ENCODE data around the gene EHMT1.
A peak's percentile ranks its signal among the peaks of the same experiment; 100 is the strongest.

The EHMT1 gene

DNA sequence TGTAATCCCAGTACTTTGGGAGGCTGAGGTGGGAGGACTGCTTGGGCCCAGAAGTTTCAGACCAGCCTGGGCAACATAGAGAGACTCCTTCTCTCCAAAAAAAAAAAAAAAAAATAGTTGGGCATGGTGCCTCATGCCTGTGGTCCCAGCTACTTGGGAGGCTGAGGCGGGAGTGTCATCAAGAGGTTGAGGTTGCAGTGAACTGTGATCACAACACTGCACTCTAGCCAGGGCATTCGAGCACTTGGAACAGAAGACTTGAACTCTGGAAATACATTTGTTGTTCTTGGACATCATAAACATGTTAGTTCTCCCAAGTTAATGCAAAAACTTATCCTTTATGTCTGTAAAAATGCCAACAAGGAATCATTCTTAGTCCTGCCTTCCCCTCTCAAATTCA lies 29.6 kb downstream of the EHMT1 start:
- Mint-ChIP-seq H3K4me1 (ENCODE audit: low read depth in 2 of 2) (peaks cover 26 to 47% of the 10 kb centered on the region in 2 donors), H3K27ac (peak overlapping the region; percentile 49 to 70), H3K9me3 (no peaks in the 10 kb centered on the region), H3K27me3 (no peaks in the 10 kb centered on the region), H3K36me3 (ENCODE audit: insufficient read depth) (peaks cover 37% of the 10 kb centered on the region), H3K4me3 (no peak overlapping the region)
- no peak for DNase-seq
- ATAC-seq (replicated peaks) = no peak

DNA sequence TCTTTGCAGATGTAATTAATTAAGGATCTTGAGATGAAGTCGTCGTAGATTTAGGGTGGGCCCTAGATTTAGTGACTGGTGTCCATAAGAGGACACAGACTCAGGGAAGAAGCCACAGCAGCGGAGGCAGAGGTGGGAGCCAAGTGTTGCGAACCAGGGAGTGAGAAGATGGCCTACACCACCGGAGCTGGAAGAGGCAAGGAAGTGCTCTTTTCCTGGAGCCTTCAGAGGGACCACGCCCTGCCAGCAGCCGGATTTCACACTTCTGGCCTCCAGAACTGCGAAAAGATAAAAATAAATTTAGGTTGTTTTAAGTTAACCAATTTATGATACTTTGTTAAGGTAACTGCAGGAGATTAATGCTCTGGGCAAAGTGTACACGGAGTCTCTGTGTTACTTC lies 30.7 kb downstream of the EHMT1 start:
- Mint-ChIP-seq H3K36me3 (ENCODE audit: insufficient read depth) (peaks cover 34% of the 10 kb centered on the region), H3K27me3 (no peaks in the 10 kb centered on the region), H3K4me1 (ENCODE audit: low read depth in 2 of 2) (peaks cover 21 to 49% of the 10 kb centered on the region in 2 donors), H3K27ac (peak overlapping the region in 1 of 2 donors; percentile 70), H3K9me3 (no peaks in the 10 kb centered on the region), H3K4me3 (peak overlapping the region in 1 of 2 donors; percentile 29)
- ATAC-seq (replicated peaks) (no peak), DNase-seq (no peak)

DNA sequence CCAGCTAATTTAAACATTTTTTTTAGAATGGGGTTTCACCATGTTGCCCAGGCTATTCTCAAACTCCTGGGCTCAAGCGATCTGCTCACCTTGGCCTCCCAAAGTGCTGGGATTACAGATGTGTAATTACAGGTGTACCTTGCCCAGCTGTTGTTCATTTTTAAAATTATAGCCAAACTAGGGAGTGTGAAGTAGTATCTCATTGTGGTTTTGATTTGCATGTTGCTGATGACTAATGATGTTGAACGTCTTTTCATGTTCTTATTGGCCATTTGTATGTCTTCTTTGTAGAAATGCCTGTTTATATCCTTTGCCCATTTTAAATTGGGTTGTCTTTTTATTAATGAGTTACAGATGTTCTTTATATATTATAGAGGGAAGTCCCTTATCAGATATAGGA lies 31.5 kb downstream of the EHMT1 start:
- Mint-ChIP-seq H3K36me3 (ENCODE audit: insufficient read depth) (peaks cover 37% of the 10 kb centered on the region), H3K4me3 (peak overlapping the region in 1 of 2 donors; percentile 4), H3K9me3 (no peaks in the 10 kb centered on the region), H3K27me3 (no peaks in the 10 kb centered on the region), H3K4me1 (ENCODE audit: low read depth in 2 of 2) (peaks cover 21 to 52% of the 10 kb centered on the region in 2 donors), H3K27ac (peak overlapping the region; percentile 67 to 71)
- DNase-seq (no peak), ATAC-seq (replicated peaks) (peak; percentile 46)

DNA sequence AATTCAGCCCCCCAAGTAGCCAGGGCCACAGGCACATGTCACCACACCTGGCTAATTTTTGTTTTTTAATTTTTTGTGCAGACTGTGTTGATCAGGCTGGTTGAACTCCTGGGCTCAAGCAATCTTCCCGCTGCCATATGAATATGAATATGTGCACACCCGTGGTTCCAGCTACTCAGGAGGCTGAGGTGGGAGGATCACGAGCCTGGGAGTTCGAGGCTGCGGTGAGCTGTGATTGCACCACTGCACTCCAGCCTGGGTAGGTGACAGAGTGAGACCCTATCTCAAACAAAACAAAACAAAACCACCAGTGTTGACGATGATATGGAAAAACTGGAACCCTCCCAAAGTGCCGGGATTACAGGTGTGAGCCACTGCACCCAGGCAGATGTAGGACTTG lies 32.0 kb downstream of the EHMT1 start:
- Mint-ChIP-seq H3K27ac (peak overlapping the region in 1 of 2 donors; percentile 67), H3K9me3 (no peaks in the 10 kb centered on the region), H3K36me3 (ENCODE audit: insufficient read depth) (peaks cover 33% of the 10 kb centered on the region), H3K4me1 (ENCODE audit: low read depth in 2 of 2) (peaks cover 21 to 52% of the 10 kb centered on the region in 2 donors), H3K4me3 (peak overlapping the region; percentile 4 to 53), H3K27me3 (no peaks in the 10 kb centered on the region)
- no peak for ATAC-seq (replicated peaks)
- DNase-seq = no peak

DNA sequence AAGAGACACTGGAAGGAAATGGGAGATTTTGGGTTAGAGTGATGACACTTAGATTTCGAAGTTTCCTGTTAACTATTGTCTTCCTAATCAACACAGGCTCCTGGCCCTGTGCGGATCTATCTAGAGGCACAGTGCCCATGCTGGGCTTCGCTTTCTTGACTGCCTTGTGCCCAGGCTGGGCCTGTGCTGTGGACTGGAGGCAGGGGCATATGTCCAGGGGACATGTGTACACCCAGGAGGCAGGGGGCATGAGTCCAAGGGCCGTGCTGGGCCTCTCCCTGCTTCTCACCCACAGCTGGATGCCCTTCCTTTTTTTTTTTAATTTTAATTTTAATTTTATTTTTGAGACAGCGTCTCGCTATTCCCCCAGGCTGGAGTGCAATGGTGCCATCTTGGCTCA lies 37.6 kb downstream of the EHMT1 start:
- DNase-seq (no peak), ATAC-seq (replicated peaks) (no peak)
- H3K27ac Mint-ChIP-seq = no peak overlapping the region
- no peaks in the 10 kb centered on the region for H3K27me3 Mint-ChIP-seq
- H3K4me1 Mint-ChIP-seq (ENCODE audit: low read depth in 2 of 2) = peaks cover 18 to 37% of the 10 kb centered on the region in 2 donors
- no peak overlapping the region for H3K4me3 Mint-ChIP-seq
- H3K9me3 Mint-ChIP-seq = no peaks in the 10 kb centered on the region
- peaks cover 16% of the 10 kb centered on the region for H3K36me3 Mint-ChIP-seq (ENCODE audit: insufficient read depth)

DNA sequence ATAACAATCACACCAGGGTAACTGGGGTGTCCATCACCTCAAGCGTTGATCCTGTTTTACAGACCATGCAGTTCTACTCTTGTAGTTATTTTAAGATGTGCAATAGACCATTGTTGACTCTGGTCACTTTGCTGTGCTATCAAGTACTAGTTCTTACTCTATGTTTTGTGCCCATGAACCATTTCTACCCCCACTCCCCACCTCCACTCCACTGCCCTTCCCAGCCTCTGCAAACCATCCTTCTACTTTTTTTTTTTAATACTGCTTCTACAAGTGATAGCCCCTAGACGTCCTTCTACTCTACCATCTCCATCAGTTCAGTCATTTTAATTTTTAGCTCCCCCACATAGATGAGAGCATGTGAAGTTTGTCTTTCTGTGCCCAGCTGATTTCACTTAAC lies 38.8 kb downstream of the EHMT1 start:
- H3K4me1 Mint-ChIP-seq (ENCODE audit: low read depth in 2 of 2) = peaks cover 17 to 33% of the 10 kb centered on the region in 2 donors
- H3K27ac Mint-ChIP-seq = peak overlapping the region in 1 of 2 donors; percentile 87
- no peak for ATAC-seq (replicated peaks)
- H3K36me3 Mint-ChIP-seq (ENCODE audit: insufficient read depth) = peaks cover 20% of the 10 kb centered on the region
- H3K27me3 Mint-ChIP-seq = no peaks in the 10 kb centered on the region
- DNase-seq = no peak
- no peaks in the 10 kb centered on the region for H3K9me3 Mint-ChIP-seq
- no peak overlapping the region for H3K4me3 Mint-ChIP-seq

DNA sequence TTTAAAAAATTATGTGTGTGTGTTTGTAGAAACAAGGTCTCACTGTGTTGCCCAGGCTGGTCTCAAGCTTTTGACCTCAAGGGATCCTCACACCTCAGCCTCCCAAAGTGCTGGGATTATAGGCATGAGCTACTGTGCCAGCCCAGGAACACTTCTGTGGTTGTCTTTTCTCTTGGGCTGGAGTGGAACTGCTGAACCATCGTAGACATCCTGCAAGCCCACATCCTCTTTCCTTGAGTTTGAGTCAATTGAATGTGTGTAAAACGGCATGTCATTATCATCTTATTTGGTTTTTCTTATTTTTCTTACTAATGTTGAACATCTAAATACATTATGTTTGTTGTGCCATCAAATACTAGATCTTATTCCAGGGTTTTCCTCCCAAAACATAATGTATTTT lies 40.0 kb downstream of the EHMT1 start:
- H3K4me1 Mint-ChIP-seq (ENCODE audit: low read depth in 2 of 2) = peaks cover 20 to 38% of the 10 kb centered on the region in 2 donors
- H3K4me3 Mint-ChIP-seq = peak overlapping the region in 1 of 2 donors; percentile 42
- DNase-seq (no peak), ATAC-seq (replicated peaks) (no peak)
- peaks cover 17% of the 10 kb centered on the region for H3K36me3 Mint-ChIP-seq (ENCODE audit: insufficient read depth)
- H3K9me3 Mint-ChIP-seq = no peaks in the 10 kb centered on the region
- peak overlapping the region in 1 of 2 donors; percentile 1 for H3K27ac Mint-ChIP-seq
- no peaks in the 10 kb centered on the region for H3K27me3 Mint-ChIP-seq

DNA sequence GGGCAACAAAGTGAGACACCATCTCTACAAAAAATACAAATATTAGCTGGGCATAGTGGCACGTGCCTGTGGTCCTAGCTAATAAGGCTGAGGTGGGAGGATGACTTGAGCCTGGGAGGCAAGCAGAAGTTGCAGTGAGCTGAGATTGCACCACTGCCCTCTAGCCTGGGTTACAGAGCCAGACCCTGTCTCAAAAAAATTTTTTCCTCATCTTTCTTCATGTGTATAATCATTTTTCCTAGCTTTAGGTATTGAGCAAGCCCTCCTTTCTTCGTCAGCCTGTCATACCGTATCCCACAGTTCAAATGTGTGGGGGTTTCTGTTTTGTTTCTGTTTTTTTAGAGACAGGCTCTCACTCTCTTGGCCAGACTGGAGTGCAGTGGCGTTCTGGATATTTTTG lies 41.3 kb downstream of the EHMT1 start:
- Mint-ChIP-seq H3K27ac (peak overlapping the region in 1 of 2 donors; percentile 77), H3K4me1 (ENCODE audit: low read depth in 2 of 2) (peaks cover 26 to 37% of the 10 kb centered on the region in 2 donors), H3K27me3 (no peaks in the 10 kb centered on the region), H3K36me3 (ENCODE audit: insufficient read depth) (peaks cover 19% of the 10 kb centered on the region), H3K4me3 (no peak overlapping the region), H3K9me3 (no peaks in the 10 kb centered on the region)
- DNase-seq (no peak), ATAC-seq (replicated peaks) (no peak)

DNA sequence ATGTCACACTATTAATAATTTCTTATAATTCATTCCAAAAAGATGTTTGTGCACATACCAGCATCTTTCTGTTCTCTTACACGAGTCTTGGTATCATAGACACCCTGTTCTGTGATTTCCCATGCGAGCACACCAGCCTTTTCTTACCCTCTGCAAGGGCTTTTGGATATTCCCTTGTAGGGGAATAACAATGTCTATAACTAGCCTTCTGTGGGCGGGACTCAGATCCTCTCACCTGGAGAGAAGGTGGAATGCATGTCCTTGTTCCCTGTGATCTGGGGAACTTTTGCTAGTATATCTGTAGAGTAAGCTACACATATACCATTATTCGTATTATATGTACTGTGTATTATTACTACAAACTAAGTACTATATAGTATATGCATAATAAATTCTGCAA lies 44.8 kb downstream of the EHMT1 start:
- DNase-seq (no peak), ATAC-seq (replicated peaks) (no peak)
- peaks cover 19% of the 10 kb centered on the region for H3K36me3 Mint-ChIP-seq (ENCODE audit: insufficient read depth)
- no peak overlapping the region for H3K4me3 Mint-ChIP-seq
- no peaks in the 10 kb centered on the region for H3K27me3 Mint-ChIP-seq
- no peaks in the 10 kb centered on the region for H3K9me3 Mint-ChIP-seq
- peak overlapping the region in 1 of 2 donors; percentile 39 for H3K27ac Mint-ChIP-seq
- H3K4me1 Mint-ChIP-seq (ENCODE audit: low read depth in 2 of 2) = peaks cover 25 to 29% of the 10 kb centered on the region in 2 donors

DNA sequence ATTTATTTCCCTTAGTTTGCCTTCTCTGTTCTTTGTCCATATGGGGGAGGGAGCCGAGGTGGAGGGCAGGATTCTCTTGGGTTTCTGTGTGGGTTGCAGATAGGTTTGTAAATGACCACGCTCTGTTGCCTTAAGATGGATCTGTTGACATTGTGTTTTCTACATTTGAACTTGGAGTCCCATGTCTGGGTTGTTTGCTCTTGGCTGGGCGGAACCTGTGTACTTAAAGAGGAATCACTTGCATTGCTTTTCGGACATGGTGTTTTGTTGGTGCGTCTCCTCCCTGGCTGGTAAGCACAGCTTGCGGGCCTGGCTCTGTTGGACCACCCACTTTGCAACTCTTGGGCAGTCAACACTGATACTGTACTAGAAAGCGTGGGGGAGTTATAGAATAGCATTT lies 45.9 kb downstream of the EHMT1 start:
- Mint-ChIP-seq H3K9me3 (no peaks in the 10 kb centered on the region), H3K4me3 (no peak overlapping the region), H3K27me3 (no peaks in the 10 kb centered on the region), H3K4me1 (ENCODE audit: low read depth in 2 of 2) (peaks cover 28 to 29% of the 10 kb centered on the region in 2 donors), H3K36me3 (ENCODE audit: insufficient read depth) (peaks cover 23% of the 10 kb centered on the region), H3K27ac (peak overlapping the region; percentile 32 to 74)
- DNase-seq (no peak), ATAC-seq (replicated peaks) (no peak)

DNA sequence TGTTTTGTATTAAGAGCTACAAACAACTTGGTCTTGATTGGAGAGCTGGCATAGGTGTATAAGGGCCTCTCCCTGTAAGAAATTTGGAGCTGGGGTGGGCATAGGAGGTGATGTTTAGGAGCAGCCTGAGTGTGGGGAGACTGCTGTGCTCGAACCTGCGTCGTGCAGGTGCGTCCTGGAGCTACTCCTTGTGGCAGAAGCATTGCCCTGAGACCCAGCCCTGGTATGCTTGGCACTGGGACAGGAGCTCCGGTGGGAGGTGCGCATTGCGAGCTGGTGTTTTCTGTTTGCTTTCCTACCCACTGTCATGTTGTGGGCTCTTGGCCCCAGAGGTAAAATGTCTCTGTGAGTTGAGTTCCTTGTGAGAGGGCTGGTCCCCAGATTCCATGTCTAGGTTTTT lies 46.4 kb downstream of the EHMT1 start:
- peaks cover 26% of the 10 kb centered on the region for H3K36me3 Mint-ChIP-seq (ENCODE audit: insufficient read depth)
- no peaks in the 10 kb centered on the region for H3K9me3 Mint-ChIP-seq
- no peak for ATAC-seq (replicated peaks)
- H3K27ac Mint-ChIP-seq = peak overlapping the region; percentile 32 to 74
- DNase-seq = no peak
- H3K4me1 Mint-ChIP-seq (ENCODE audit: low read depth in 2 of 2) = peaks cover 28 to 29% of the 10 kb centered on the region in 2 donors
- no peaks in the 10 kb centered on the region for H3K27me3 Mint-ChIP-seq
- H3K4me3 Mint-ChIP-seq = no peak overlapping the region

DNA sequence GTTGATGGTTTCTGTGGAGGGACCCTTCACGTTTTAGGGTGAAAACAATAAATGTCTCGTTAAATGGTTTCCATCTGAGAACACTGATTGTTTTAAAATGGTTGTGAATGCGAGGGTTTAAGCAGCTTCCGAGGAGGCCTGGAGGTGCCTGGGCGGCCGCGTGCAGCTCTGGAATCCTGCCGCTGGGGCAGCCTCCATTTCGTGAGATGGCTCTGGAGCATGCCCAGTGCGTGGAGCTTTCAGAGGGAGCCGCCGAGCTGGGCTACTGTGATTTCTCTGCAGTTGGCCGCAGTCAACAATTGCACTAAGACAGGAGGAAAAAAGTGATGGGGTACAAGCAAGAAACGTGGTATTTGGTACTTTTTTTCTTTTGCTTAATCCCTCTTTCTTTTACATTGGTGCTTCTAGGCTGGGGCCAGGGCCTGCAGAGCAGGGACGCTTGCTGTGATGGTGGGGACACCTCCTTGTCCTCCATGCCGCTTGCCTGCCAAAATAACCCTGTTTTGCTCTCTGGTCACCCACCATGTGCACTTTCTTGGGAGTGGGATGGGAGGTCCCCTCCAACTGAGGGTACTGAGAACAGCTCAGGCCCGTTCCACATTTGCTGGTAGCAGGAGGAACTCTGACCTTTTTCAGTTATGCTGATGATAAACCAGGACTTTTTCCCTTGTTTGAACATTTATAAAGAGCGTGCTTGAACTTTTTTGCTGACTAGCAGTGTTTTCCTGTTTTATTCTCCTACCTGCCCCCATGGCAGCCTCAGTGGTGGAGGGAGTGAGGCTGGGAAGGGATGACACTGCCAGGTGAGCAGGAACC lies 47.1 kb downstream of the EHMT1 start:
- peak overlapping the region; percentile 29 to 74 for H3K27ac Mint-ChIP-seq
- no peaks in the 10 kb centered on the region for H3K27me3 Mint-ChIP-seq
- DNase-seq (no peak), ATAC-seq (replicated peaks) (no peak)
- H3K36me3 Mint-ChIP-seq (ENCODE audit: insufficient read depth) = peaks cover 26% of the 10 kb centered on the region
- no peaks in the 10 kb centered on the region for H3K9me3 Mint-ChIP-seq
- peaks cover 29 to 32% of the 10 kb centered on the region in 2 donors for H3K4me1 Mint-ChIP-seq (ENCODE audit: low read depth in 2 of 2)
- no peak overlapping the region for H3K4me3 Mint-ChIP-seq

DNA sequence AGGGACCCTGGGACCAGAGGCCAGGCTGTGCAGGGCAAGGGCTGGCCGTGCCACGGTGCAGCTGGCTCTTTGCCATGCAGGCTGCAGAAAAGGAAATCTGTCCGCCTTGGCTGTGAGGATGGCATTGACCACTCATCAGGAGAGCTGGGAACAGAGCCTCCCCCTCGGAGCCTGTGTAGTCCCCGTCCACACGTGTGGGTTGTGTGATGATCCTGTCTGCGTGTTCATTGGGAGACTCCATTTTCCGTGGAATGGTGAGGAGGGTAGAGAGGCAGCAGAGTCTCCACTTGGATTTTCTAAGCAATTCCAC lies 47.7 kb downstream of the EHMT1 start:
- H3K36me3 Mint-ChIP-seq (ENCODE audit: insufficient read depth) = peaks cover 24% of the 10 kb centered on the region
- no peak for ATAC-seq (replicated peaks)
- no peak for DNase-seq
- no peak overlapping the region for H3K4me3 Mint-ChIP-seq
- H3K4me1 Mint-ChIP-seq (ENCODE audit: low read depth in 2 of 2) = peaks cover 29 to 32% of the 10 kb centered on the region in 2 donors
- no peaks in the 10 kb centered on the region for H3K9me3 Mint-ChIP-seq
- no peaks in the 10 kb centered on the region for H3K27me3 Mint-ChIP-seq
- H3K27ac Mint-ChIP-seq = peak overlapping the region; percentile 29 to 35

DNA sequence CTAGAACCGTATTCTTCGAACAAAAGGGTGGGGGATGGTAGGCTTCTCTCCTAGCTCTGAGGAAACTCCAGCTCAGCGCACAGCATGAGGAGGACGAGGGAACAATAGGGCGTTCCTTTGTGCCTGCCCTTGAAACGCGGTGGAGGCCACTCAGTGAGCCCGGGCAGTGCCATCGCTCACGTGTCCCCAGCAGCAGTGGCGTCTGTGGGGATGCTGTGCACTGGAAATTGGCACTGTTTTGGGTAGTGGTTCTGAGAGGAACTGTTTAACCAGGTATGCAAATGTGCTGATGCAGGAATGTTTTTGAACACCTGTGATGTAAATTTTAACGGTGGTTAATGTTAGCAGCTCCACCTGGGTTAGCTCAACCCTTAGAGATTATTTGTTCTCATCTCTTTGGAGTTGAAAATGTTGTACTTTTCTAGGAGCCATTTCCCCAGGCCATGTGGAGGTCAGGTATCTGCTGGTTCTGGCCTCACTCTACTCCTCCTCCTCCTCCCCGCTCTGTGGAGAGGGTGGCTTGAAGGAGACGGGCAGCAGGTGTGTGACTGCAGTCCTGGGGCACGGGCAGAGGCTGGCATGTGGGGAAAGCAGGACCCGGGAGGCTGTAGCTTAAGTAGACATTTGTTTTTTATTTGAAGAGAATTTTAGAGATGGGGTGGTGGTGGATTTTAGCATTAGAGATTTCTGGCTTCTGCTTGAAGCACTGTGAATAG lies 48.3 kb downstream of the EHMT1 start:
- DNase-seq (no peak), ATAC-seq (replicated peaks) (no peak)
- Mint-ChIP-seq H3K4me3 (no peak overlapping the region), H3K9me3 (no peaks in the 10 kb centered on the region), H3K36me3 (ENCODE audit: insufficient read depth) (peaks cover 20% of the 10 kb centered on the region), H3K27ac (peak overlapping the region; percentile 67 to 80), H3K27me3 (no peaks in the 10 kb centered on the region), H3K4me1 (ENCODE audit: low read depth in 2 of 2) (peaks cover 29 to 34% of the 10 kb centered on the region in 2 donors)
